OCI-LY7 (cell line): ENCODE results near the gene CFAP57. TPM values are rescaled to one million over a fixed set of nuclear protein-coding genes. Genes with fewer than 3 reads are reported as not detected.

Source experiments
- BruUV-seq: library from RNA; stranded (reverse); fragments of 400-500 nt; replicated peaks from 2 replicates; lab custom pipeline; 2021; lab: Mats Ljungman, UMichigan
- CTCF ChIA-PET: fragments of 300-600 bp; sonication (Branson Sonifier 250); formaldehyde crosslinking; loops from one replicate; lab custom pipeline; 2022; ENCODE audit warnings: antibody characterized with exemption; ENCODE audit not compliant: unreplicated experiment; lab: Charles Lee
- POLR2A ChIA-PET: fragments of 300-600 bp; sonication (Branson Sonifier 250); formaldehyde crosslinking; loops from one replicate; lab custom pipeline; 2022; ENCODE audit warnings: antibody characterized with exemption; lab: Charles Lee
- DNase-seq: peaks from one replicate; pipeline ENCODE4 v3.0.0-alpha.2; 2015; ENCODE audit warnings: low spot score
- H2AFZ ChIP-seq: fragments of 200-600 bp; sonication (generic), shearing (Covaris generic); 2 replicates; pipeline ENCODE4 v1.6.1; 2014; ENCODE audit warnings: mild to moderate bottlenecking, antibody characterized with exemption, low read length, moderate library complexity
- H3K27ac ChIP-seq: fragments of 200-600 bp; sonication (generic); 2 replicates; pipeline ENCODE4 v1.5.1; 2014; ENCODE audit warnings: mixed run types, low read depth, mild to moderate bottlenecking, moderate library complexity, low read length, inconsistent platforms; ENCODE audit not compliant: poor library complexity, severe bottlenecking
- H3K36me3 ChIP-seq: fragments of 200-600 bp; sonication (generic); 2 replicates; pipeline ENCODE4 v1.6.1; 2014; ENCODE audit warnings: mild to moderate bottlenecking, antibody characterized with exemption, low read length, moderate library complexity, mixed read lengths; ENCODE audit not compliant: insufficient read depth
- H3K4me1 ChIP-seq: fragments of 200-600 bp; sonication (generic); 2 replicates; pipeline ENCODE4 v1.5.1; 2014; ENCODE audit warnings: mild to moderate bottlenecking, low read length; ENCODE audit not compliant: insufficient read depth, poor library complexity, severe bottlenecking
- H3K4me2 ChIP-seq: fragments of 200-600 bp; sonication (generic); 2 replicates; pipeline ENCODE4 v1.6.1; 2014; ENCODE audit warnings: mild to moderate bottlenecking, low read length
- H3K4me3 ChIP-seq: fragments of 200-600 bp; sonication (generic); 2 replicates; pipeline ENCODE4 v1.5.1; 2014; ENCODE audit warnings: mild to moderate bottlenecking, low read depth, low read length; ENCODE audit not compliant: poor library complexity, severe bottlenecking
- H3K79me2 ChIP-seq: fragments of 200-600 bp; sonication (generic); 2 replicates; pipeline ENCODE4 v1.6.1; 2016; ENCODE audit warnings: low read depth, mild to moderate bottlenecking, low read length, moderate library complexity, mixed read lengths; ENCODE audit not compliant: insufficient read depth
- H3K9me2 ChIP-seq: fragments of 200-600 bp; sonication (generic); 2 replicates; pipeline ENCODE4 v1.6.1; 2016; ENCODE audit warnings: mild to moderate bottlenecking, low read length, mixed read lengths; ENCODE audit not compliant: insufficient read depth
- H3K9me3 ChIP-seq: fragments of 200-600 bp; sonication (generic); 2 replicates; pipeline ENCODE4 v1.6.1; 2014; ENCODE audit warnings: mild to moderate bottlenecking, mixed run types, low read length, mixed read lengths
- H4K20me1 ChIP-seq: fragments of 200-600 bp; sonication (generic); 2 replicates; pipeline ENCODE4 v1.6.1; 2014; ENCODE audit warnings: mild to moderate bottlenecking, antibody characterized with exemption, low read length, moderate library complexity, mixed read lengths; ENCODE audit not compliant: insufficient read depth
- CTCF ChIP-seq: fragments of 200-600 bp; sonication (generic); conservative IDR thresholded peaks from 2 replicates; pipeline ENCODE4 v1.5.1; 2014; ENCODE audit warnings: mild to moderate bottlenecking, antibody characterized with exemption, low read length, moderate library complexity, mixed read lengths
- EZH2phosphoT487 ChIP-seq: fragments of 200-600 bp; sonication (generic); IDR thresholded peaks from 2 replicates; pipeline ENCODE4 v1.6.1; 2018; ENCODE audit warnings: low read depth, borderline replicate concordance, mild to moderate bottlenecking, mixed run types, antibody characterized with exemption, low read length, moderate library complexity, mixed read lengths
- intact Hi-C: fragments of 100-400 bp; cut with micrococcal nuclease; formaldehyde crosslinking; loops from one replicate; pipeline ENCODE4 v1.10.0; 2022; ENCODE audit not compliant: unreplicated experiment
- total RNA-seq, 2 experiments: library from RNA; depleted of rRNA in 1 of 2; stranded (reverse); fragments of >200 nt in 1 of 2; shearing (Covaris generic) in 1 of 2; gene quantifications; 2 replicates each; pipeline ENCODE4 v1.2.3, GENCODE V29; 2014 to 2022

Gene CFAP57
- total RNA-seq, 2 experiments from 2014 or later, result 0.17 TPM; not detected in 1

DNA sequence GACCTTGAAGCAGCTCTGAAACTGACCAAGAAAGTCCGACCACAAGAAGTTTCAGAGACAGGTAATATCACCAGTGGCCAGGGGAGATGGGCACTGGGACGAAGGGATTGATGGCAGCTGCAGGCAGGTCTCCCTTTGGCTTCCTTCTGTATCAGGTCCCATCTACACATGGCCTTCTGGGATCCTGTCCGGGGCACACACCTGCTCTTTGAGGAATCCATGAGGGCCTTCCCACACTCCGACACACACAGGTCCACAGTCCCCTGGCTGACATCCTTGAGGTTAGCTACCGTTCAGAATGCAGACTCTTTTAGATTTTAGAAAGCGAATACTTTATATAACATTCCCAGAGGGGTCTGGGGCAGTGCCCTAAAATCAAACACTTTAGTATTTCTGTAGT is 71.2 kb downstream of the CFAP57 start:
- no peaks in the 10 kb centered on the region for H3K36me3 ChIP-seq
- no peaks in the 10 kb centered on the region for H3K79me2 ChIP-seq
- no peaks in the 10 kb centered on the region for H4K20me1 ChIP-seq
- BruUV-seq, result no TSS peak
- POLR2A ChIA-PET, result interaction anchor here (0.6 to 0.7 kb wide), 3 partner anchors 16 to 242 kb away, joined by 3 to 4 read pairs (median 3); no protein-coding TSS in a partner anchor
- no peak overlapping the region for H3K4me2 ChIP-seq
- no peak for DNase-seq
- intact Hi-C loops, result no loop called here
- peaks cover 22% of the 10 kb centered on the region for H3K4me1 ChIP-seq
- H3K4me3 ChIP-seq, result no peak overlapping the region
- H3K9me2 ChIP-seq, result no peaks in the 10 kb centered on the region
- TF ChIP-seq EZH2phosphoT487 (no peak), CTCF (no peak)
- no peak overlapping the region for H2AFZ ChIP-seq
- H3K27ac ChIP-seq, result no peak overlapping the region
- peaks cover 19% of the 10 kb centered on the region; the same call in 1 of the 2 replicates for H3K9me3 ChIP-seq
- CTCF ChIA-PET, result no interaction called here

GRCh38 chr1:43246466-43247213 is 74.5 kb downstream of the CFAP57 start:
- Histone ChIP-seq H3K4me1 (no peaks in the 10 kb centered on the region), H3K79me2 (no peaks in the 10 kb centered on the region), H3K36me3 (no peaks in the 10 kb centered on the region), H3K9me3 (peaks cover 13% of the 10 kb centered on the region), H2AFZ (no peak overlapping the region), H3K4me2 (no peak overlapping the region), H4K20me1 (no peaks in the 10 kb centered on the region), H3K9me2 (no peaks in the 10 kb centered on the region), H3K27ac (no peak overlapping the region), H3K4me3 (no peak overlapping the region)
- ChIA-PET POLR2A (no interaction called here), CTCF (no interaction called here)
- no TSS peak for BruUV-seq
- intact Hi-C loops, result no loop called here
- no peak for DNase-seq
- TF ChIP-seq EZH2phosphoT487 (no peak), CTCF (no peak)

DNA sequence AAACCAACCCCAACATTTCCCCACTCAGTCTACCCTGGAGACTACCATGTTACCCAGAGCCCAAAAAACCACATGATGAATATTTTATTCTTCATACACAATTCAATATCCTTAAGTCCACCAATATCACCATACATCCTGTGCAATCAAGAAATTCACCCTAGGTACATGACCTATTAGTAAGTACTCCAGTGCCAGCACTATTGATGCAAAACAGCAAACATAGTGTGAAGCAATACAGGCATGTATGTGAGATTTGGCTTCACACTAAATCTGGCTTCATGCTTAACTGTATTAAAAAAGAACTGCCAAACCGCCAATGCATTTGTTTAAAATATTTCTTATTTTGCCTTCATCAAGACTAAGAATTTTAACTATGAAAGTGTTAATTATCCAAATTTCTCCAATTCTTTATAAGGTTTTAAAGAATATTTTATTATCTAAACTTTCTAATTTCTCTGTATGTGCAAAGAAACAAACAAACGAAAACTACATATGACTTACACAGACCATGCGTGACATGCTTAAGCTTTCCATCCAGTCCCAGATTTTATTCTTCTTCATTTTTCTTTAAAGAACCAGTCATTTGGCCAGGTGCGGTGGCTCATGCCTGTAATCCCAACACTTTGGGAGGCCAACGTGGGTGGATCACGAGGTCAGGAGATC is 75.3 kb downstream of the CFAP57 start:
- DNase-seq, result no peak
- ChIA-PET CTCF (no interaction called here), POLR2A (no interaction called here)
- H3K9me3 ChIP-seq, result peaks cover 13% of the 10 kb centered on the region
- no peaks in the 10 kb centered on the region for H3K9me2 ChIP-seq
- H3K4me3 ChIP-seq, result no peak overlapping the region
- BruUV-seq, result no TSS peak
- no peak overlapping the region for H2AFZ ChIP-seq
- H4K20me1 ChIP-seq, result no peaks in the 10 kb centered on the region
- H3K27ac ChIP-seq, result no peak overlapping the region
- TF ChIP-seq EZH2phosphoT487, result no peak
- no peak for TF ChIP-seq CTCF
- intact Hi-C loops, result no loop called here
- H3K4me2 ChIP-seq, result no peak overlapping the region
- no peaks in the 10 kb centered on the region for H3K36me3 ChIP-seq
- H3K4me1 ChIP-seq, result no peaks in the 10 kb centered on the region
- no peaks in the 10 kb centered on the region for H3K79me2 ChIP-seq
